GM18867 (cell line): ENCODE measurements around the gene TMEM144.
"Not testable (repeated sequence)": the region's sequence is repeated elsewhere in the genome, so short reads cannot be mapped to it uniquely, and the experiment has no call there.

ENCODE experiments used
- ATAC-seq: cut with Tn5 transposase; IDR thresholded peaks from one replicate; pipeline ENCODE4 v1.9.1; 2021; ENCODE audit warnings: mild to moderate bottlenecking, moderate library complexity; ENCODE audit not compliant: unreplicated experiment

Gene TMEM144

GRCh38 chr4:158190718-158191117 lies 19.6 kb upstream of the TMEM144 start:
- no peak for ATAC-seq

- ATAC-seq = no peak
Observed at GRCh38 chr4:158192439-158193158, 17.7 kb upstream of the TMEM144 start.

- ATAC-seq = peak; percentile 61
Observed at GRCh38 chr4:158193171-158193749, 17.0 kb upstream of the TMEM144 start.

GRCh38 chr4:158195297-158195696 lies 15.0 kb upstream of the TMEM144 start:
- ATAC-seq = no peak

- no peak for ATAC-seq
Observed at GRCh38 chr4:158197194-158197776, 13.0 kb upstream of the TMEM144 start.

- no peak for ATAC-seq
Observed at GRCh38 chr4:158200214-158200613, 10.1 kb upstream of the TMEM144 start.

- ATAC-seq = no peak
Observed at GRCh38 chr4:158201322-158201721, 9.0 kb upstream of the TMEM144 start.

- ATAC-seq = no peak
Observed at GRCh38 chr4:158201876-158202275, 8.4 kb upstream of the TMEM144 start.

GRCh38 chr4:158202481-158202880 lies 7.8 kb upstream of the TMEM144 start:
- ATAC-seq = no peak

GRCh38 chr4:158203436-158203835 lies 6.8 kb upstream of the TMEM144 start:
- no peak for ATAC-seq

GRCh38 chr4:158203929-158204328 lies 6.4 kb upstream of the TMEM144 start:
- no peak for ATAC-seq

- ATAC-seq = no peak
Observed at GRCh38 chr4:158208963-158209640, 1.2 kb upstream of the TMEM144 start.

GRCh38 chr4:158211222-158211621 lies 936 bp downstream of the TMEM144 start:
- ATAC-seq = no peak

- ATAC-seq = no peak
Observed at GRCh38 chr4:158213466-158213865, 3.2 kb downstream of the TMEM144 start.

- ATAC-seq = no peak
Observed at GRCh38 chr4:158214856-158215255, 4.6 kb downstream of the TMEM144 start.

- ATAC-seq = no peak
Observed at GRCh38 chr4:158217763-158218162, 7.5 kb downstream of the TMEM144 start.

- ATAC-seq = no peak
Observed at GRCh38 chr4:158219623-158220022, 9.3 kb downstream of the TMEM144 start.

GRCh38 chr4:158224318-158224717 lies 14.0 kb downstream of the TMEM144 start:
- ATAC-seq = not testable (repeated sequence)

- not testable (repeated sequence) for ATAC-seq
Observed at GRCh38 chr4:158224999-158225398, 14.7 kb downstream of the TMEM144 start.

GRCh38 chr4:158227880-158228279 lies 17.6 kb downstream of the TMEM144 start:
- ATAC-seq = not testable (repeated sequence)

- not testable (repeated sequence) for ATAC-seq
Observed at GRCh38 chr4:158228399-158228798, 18.1 kb downstream of the TMEM144 start.

- no peak for ATAC-seq
Observed at GRCh38 chr4:158229768-158230167, 19.5 kb downstream of the TMEM144 start.
